Transverse colon (tissue), 4 donors: ENCODE data around the gene NXPH3. TPM values are rescaled to one million over a fixed set of nuclear protein-coding genes. Genes with fewer than 3 reads are reported as not detected.
A peak's percentile ranks its signal among the peaks of the same experiment; 100 is the strongest.

Experiments
- DNase-seq: peaks from one replicate; pipeline ENCODE4 v3.0.0-alpha.2; 2019
- H3K27ac ChIP-seq, 4 donors: fragments of 200-600 bp; sonication (generic); 2 replicates each; pipeline ENCODE4 v1.5.1; 2016 to 2018; ENCODE audit warnings: inconsistent platforms in 4 of 4
- H3K27me3 ChIP-seq: fragments of 200-600 bp; sonication (generic); 2 replicates; pipeline ENCODE4 v1.5.1; 2017; ENCODE audit warnings: inconsistent platforms
- H3K36me3 ChIP-seq, 4 donors: fragments of 200-600 bp; sonication (generic); 2 replicates each; pipeline ENCODE4 v1.5.1; 2017 to 2019; ENCODE audit warnings: inconsistent platforms in 4 of 4
- H3K4me1 ChIP-seq, 4 donors: fragments of 200-600 bp; sonication (generic); 2 replicates each; pipeline ENCODE4 v1.5.1; 2017 to 2020; ENCODE audit warnings: inconsistent platforms in 4 of 4
- H3K4me3 ChIP-seq, 4 donors: fragments of 200-600 bp; sonication (generic); 1 replicate in 1 of 4; 2 replicates in 3 of 4; pipeline versions ENCODE4 v1.5.1 to v1.6.1; 2017 to 2019; ENCODE audit warnings: inconsistent platforms in 4 of 4
- H3K9me3 ChIP-seq, 2 donors: fragments of 200-600 bp; sonication (generic); 2 replicates each; pipeline ENCODE4 v1.5.1; 2017 to 2019; ENCODE audit warnings: inconsistent platforms in 2 of 2
- CTCF ChIP-seq, 5 experiments: fragments of 200-600 bp in 3 of 5; fragments of 450-650 bp in 2 of 5; sonication (generic) in 3 of 5; IDR thresholded peaks; 1 replicate in 2 of 5; 2 replicates in 3 of 5; pipeline ENCODE4 v1.5.1; 2016 to 2017; ENCODE audit warnings: antibody characterized with exemption in 5 of 5, inconsistent platforms in 3 of 5, mild to moderate bottlenecking in 2 of 5, moderate library complexity in 1 of 5
- EP300 ChIP-seq: sonication (generic); formaldehyde crosslinking; IDR thresholded peaks from one replicate; pipeline ENCODE4 v1.6.1; 2017; ENCODE audit warnings: antibody characterized with exemption, low read depth
- POLR2A ChIP-seq: fragments of 450-650 bp; IDR thresholded peaks from one replicate; pipeline ENCODE4 v1.6.1; 2016; ENCODE audit warnings: antibody characterized with exemption, mild to moderate bottlenecking, moderate library complexity
- POLR2AphosphoS5 ChIP-seq, 3 donors: sonication (generic); formaldehyde crosslinking; IDR thresholded peaks; one replicate each; pipeline ENCODE4 v1.6.1; 2016; ENCODE audit warnings: antibody characterized with exemption in 3 of 3
- WGBS, 2 donors: methylation state at CpG; one replicate each; pipeline ENCODE4 v1.1.5; 2018; ENCODE audit warnings: low coverage in 1 of 2; 5-methylcytosine and 5-hydroxymethylcytosine counted together
- in situ Hi-C, 4 donors: fragments of 200-750 bp; cut with MboI; loops; one replicate each; pipeline versions ENCODE4 v1.15.0 to v1.15.1; 2017; ENCODE audit warnings: low sequenced_read_pairs in 3 of 4, low pct_ligation_motif_present in 1 of 4, low pct_unique_long_range_greater_than_20kb in 1 of 4
- intact Hi-C: fragments of 100-400 bp; cut with DNase I; formaldehyde crosslinking; loops from one replicate; pipeline ENCODE4 v1.15.1; 2023; ENCODE audit warnings: low total_unique reads
- total RNA-seq, 4 donors: library from RNA; depleted of rRNA; stranded (reverse); fragments of >200 nt; gene quantifications; one replicate each; pipeline ENCODE4 v1.1.0, GENCODE V29; 2016

The NXPH3 gene
- total RNA-seq, 4 donors from 2014 or later: 0.20 to 4.6 (median 2.6) TPM

DNA sequence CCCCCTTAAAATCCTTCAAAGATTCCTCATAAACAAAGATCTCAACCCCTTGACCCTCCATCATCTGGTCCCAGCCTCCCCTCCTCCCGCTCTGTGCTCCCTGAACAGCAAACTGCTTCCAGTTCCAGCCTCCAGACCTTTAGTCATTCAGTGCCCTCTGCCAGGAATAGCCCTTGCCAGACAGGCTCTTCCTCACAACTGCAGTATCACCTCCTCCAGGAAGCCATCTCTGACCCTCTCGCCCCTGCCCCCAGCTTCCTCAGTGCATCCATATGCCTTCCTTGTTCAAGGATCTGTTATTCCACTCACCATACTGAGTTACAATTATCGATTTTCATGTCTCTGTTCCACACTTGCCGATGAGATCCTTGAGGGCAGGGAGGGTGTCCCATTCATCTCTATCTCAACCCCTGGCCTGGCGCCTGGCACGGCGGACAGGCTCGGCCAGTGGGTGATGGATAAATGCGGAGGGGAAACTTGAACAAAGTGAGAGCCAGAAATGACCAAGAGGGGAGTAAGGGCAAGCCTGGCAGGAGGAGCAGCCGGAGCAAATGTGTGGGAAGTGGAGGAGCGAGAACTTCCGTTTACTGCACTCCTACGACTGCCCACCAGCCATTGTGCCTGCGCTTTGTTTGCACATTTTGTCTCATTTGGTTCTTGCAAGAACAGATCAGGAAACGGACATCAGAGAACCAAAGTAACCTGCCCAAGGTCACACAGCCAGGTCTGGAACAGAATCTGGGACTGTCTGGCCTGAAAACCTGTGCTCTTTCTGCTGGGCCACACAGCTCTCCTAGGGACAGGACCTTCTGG is 2.0 kb upstream of the NXPH3 start:
- Histone ChIP-seq H3K36me3 (no peaks in the 10 kb centered on the region), H3K4me1 (peaks cover 0 to 41% (median 32%) of the 10 kb centered on the region in 4 donors), H3K27ac (peak overlapping the region; percentile 15 to 92 (median 82)), H3K4me3 (no peak overlapping the region), H3K9me3 (no peaks in the 10 kb centered on the region), H3K27me3 (peaks cover 45% of the 10 kb centered on the region)
- in situ Hi-C loops (loop anchor here (5.0 to 25.0 kb wide), 7 partner anchors 121 to 414 kb away; partner anchors contain the start of gene DLX3 (in 1 of the 4)), intact Hi-C loops (loop anchor here (2.0 to 10.0 kb wide), 2 partner anchors 61 to 207 kb away; no protein-coding TSS in a partner anchor)
- no peak for TF ChIP-seq POLR2A
- TF ChIP-seq CTCF (IDR thresholded peaks at IDR 0.05): no peak
- TF ChIP-seq POLR2AphosphoS5 (IDR thresholded peaks at IDR 0.05): no peak
- TF ChIP-seq EP300: no peak
- WGBS, 2 donors: 56% methylated on average over 15 of the region's 15 CpGs; no CpG with 5 or more reads in 1 of the 2 donors
- no peak for DNase-seq

DNA sequence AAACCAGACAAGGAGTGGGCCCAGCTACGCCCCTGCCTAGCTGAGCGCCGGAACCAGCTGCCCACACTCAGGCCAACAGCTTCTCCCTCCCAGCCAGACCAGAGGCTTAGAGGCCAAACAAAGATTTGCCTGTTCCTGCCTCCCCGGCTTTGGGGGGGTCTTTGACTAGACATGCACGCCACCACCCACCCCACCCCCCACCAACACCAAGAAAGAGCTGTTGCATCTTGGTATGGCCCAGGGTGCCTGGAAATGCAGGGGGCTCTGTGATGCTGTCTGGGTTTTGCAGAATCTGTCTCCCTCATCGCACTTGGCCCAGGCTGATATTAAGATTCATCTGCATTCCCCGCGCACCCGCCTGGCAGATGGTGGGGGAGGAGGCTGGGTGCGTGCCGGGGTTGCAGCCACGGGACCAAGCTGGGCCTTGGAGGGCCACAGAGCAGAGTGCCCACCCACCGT is 1.3 kb upstream of the NXPH3 start:
- H3K4me1 ChIP-seq: peaks cover 0 to 41% (median 32%) of the 10 kb centered on the region in 4 donors
- H3K27me3 ChIP-seq: peaks cover 45% of the 10 kb centered on the region
- WGBS, 2 donors: 52% methylated on average over 13 of the region's 13 CpGs; no CpG with 5 or more reads in 1 of the 2 donors
- no peaks in the 10 kb centered on the region for H3K36me3 ChIP-seq
- H3K27ac ChIP-seq: peak overlapping the region; percentile 71 to 92 (median 82)
- TF ChIP-seq CTCF (IDR thresholded peaks at IDR 0.05): no peak
- TF ChIP-seq POLR2AphosphoS5 (IDR thresholded peaks at IDR 0.05): no peak
- TF ChIP-seq POLR2A: no peak
- TF ChIP-seq EP300: no peak
- intact Hi-C loops: loop anchor here (10.0 kb wide), 1 partner anchor 60 kb away; no protein-coding TSS in a partner anchor
- H3K9me3 ChIP-seq: no peaks in the 10 kb centered on the region
- no peak overlapping the region for H3K4me3 ChIP-seq
- no peak for DNase-seq
- in situ Hi-C loops: loop anchor here (5.0 to 25.0 kb wide), 7 partner anchors 120 to 413 kb away; partner anchors contain the start of gene DLX3 (in 1 of the 4)

- in situ Hi-C loops: loop anchor here (5.0 to 25.0 kb wide), 7 partner anchors 120 to 412 kb away; partner anchors contain the start of gene DLX3 (in 1 of the 4)
- H3K27ac ChIP-seq: peak overlapping the region; percentile 71 to 92 (median 82)
Observed at GRCh38 chr17:49574945-49575678, 559 bp upstream of the NXPH3 start.

More at GRCh38 chr17:49574945-49575678, 559 bp upstream of the NXPH3 start:
- intact Hi-C loops: loop anchor here (10.0 kb wide), 1 partner anchor 60 kb away; no protein-coding TSS in a partner anchor
- Histone ChIP-seq H3K4me1 (peaks cover 0 to 37% (median 29%) of the 10 kb centered on the region in 4 donors), H3K36me3 (no peaks in the 10 kb centered on the region), H3K4me3 (peak overlapping the region in 3 of 4 donors; percentile 51 to 71 (median 52)), H3K9me3 (no peaks in the 10 kb centered on the region), H3K27me3 (peaks cover 45% of the 10 kb centered on the region)
- 10% methylated on average over 26 of the region's 29 CpGs; no CpG with 5 or more reads in 1 of the 2 donors for WGBS, 2 donors
- DNase-seq: no peak
- TF ChIP-seq POLR2AphosphoS5 (IDR thresholded peaks at IDR 0.05) (no peak), CTCF (IDR thresholded peaks at IDR 0.05) (no peak), POLR2A (no peak), EP300 (no peak)
